ENCODE data around the gene DOCK1.

The DOCK1 gene

DNA sequence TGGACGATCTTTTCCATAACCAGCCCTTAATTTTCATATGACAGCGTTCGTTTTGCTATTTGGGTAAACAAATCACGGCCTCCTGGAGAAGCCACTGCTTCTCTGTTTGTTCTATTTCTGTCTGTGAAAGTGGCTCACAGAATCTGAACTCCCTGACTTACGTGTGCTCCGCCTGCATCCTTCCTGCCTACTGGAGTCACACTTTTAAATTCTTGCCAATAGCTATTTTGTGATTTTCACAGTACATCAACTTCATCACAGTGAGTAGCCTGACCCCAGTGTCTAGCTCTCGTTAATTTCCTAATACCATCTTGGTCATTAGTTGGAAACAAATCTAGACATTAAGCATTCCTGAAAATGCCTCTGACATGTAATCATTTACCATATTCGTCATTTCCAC lies 594.9 kb downstream of the DOCK1 start:
- DNase-seq = no peak
